AG09309 (cell line): ENCODE results near the gene COL17A1.

Source experiments
- DNase-seq: peaks from one replicate; pipeline ENCODE4 v3.0.0-alpha.2; 2010; ENCODE audit warnings: low read depth
- H3K4me3 ChIP-seq: 2 replicates; pipeline ENCODE4 v1.5.1; 2011; ENCODE audit warnings: mild to moderate bottlenecking, low read depth, low read length, moderate library complexity; ENCODE audit not compliant: control insufficient read depth
- CTCF ChIP-seq: IDR thresholded peaks from 2 replicates; pipeline ENCODE4 v1.5.1; 2011; ENCODE audit warnings: mild to moderate bottlenecking, low read depth, low read length, inconsistent platforms; ENCODE audit not compliant: insufficient read depth, control insufficient read depth; ENCODE audit errors: missing control alignments

The COL17A1 gene

GRCh38 chr10:104025524-104025923, 60.2 kb downstream of the COL17A1 start:
- no peak overlapping the region for H3K4me3 ChIP-seq
- no peak for TF ChIP-seq CTCF
- no peak for DNase-seq

GRCh38 chr10:104022026-104022425, 63.7 kb downstream of the COL17A1 start:
- no peak for DNase-seq
- TF ChIP-seq CTCF, result no peak
- no peak overlapping the region for H3K4me3 ChIP-seq

- no peak for TF ChIP-seq CTCF
- DNase-seq, result peak; percentile 24
- H3K4me3 ChIP-seq, result no peak overlapping the region
Observed at GRCh38 chr10:104021246-104021645, 64.4 kb downstream of the COL17A1 start.

GRCh38 chr10:104020020-104020419, 65.7 kb downstream of the COL17A1 start:
- TF ChIP-seq CTCF, result no peak
- no peak for DNase-seq
- no peak overlapping the region for H3K4me3 ChIP-seq

- DNase-seq, result no peak
- TF ChIP-seq CTCF, result no peak
- no peak overlapping the region for H3K4me3 ChIP-seq
Observed at GRCh38 chr10:104018471-104018870, 67.2 kb downstream of the COL17A1 start.

GRCh38 chr10:104016661-104017060, 69.0 kb downstream of the COL17A1 start:
- no peak overlapping the region for H3K4me3 ChIP-seq
- DNase-seq, result no peak
- TF ChIP-seq CTCF, result no peak

- no peak overlapping the region for H3K4me3 ChIP-seq
- no peak for TF ChIP-seq CTCF
- DNase-seq, result no peak
Observed at GRCh38 chr10:104014176-104014575, 71.5 kb downstream of the COL17A1 start.
